Stomach (tissue), 9 donors: ENCODE results near the gene GREM2. TPM values are rescaled to one million over a fixed set of nuclear protein-coding genes. Genes with fewer than 3 reads are reported as not detected.

ENCODE experiments used
- DNase-seq, 2 donors: peaks; one replicate each; pipeline versions ENCODE4 v3.0.0 to v3.0.0-alpha.2; 2013 to 2019
- H3K27ac ChIP-seq, 5 donors: fragments of 200-600 bp in 4 of 5; sonication (generic) in 4 of 5; one replicate each; pipeline ENCODE4 v1.5.1; 2013 to 2019; ENCODE audit warnings: mild to moderate bottlenecking in 1 of 5, moderate library complexity in 1 of 5
- H3K27me3 ChIP-seq, 3 donors: fragments of 200-600 bp; sonication (generic); one replicate each; pipeline ENCODE4 v1.5.1; 2017 to 2019; ENCODE audit warnings: mixed run types in 1 of 3
- H3K36me3 ChIP-seq, 4 donors: fragments of 200-600 bp; sonication (generic); 1 replicate in 3 of 4; 2 replicates in 1 of 4; pipeline ENCODE4 v1.5.1; 2016 to 2019
- H3K4me1 ChIP-seq, 4 donors: fragments of 200-600 bp; sonication (generic); one replicate each; pipeline ENCODE4 v1.5.1; 2016 to 2019
- H3K4me3 ChIP-seq, 4 donors: fragments of 200-600 bp; sonication (generic) in 3 of 4; one replicate each; pipeline ENCODE4 v1.5.1; 2016 to 2019; ENCODE audit warnings: mild to moderate bottlenecking in 1 of 4
- H3K9me3 ChIP-seq, 4 donors: fragments of 200-600 bp; sonication (generic); one replicate each; pipeline ENCODE4 v1.5.1; 2016 to 2019
- CTCF ChIP-seq, 7 experiments: fragments of 450-650 bp in 4 of 7; fragments of 200-600 bp in 3 of 7; sonication (generic) in 3 of 7; IDR thresholded peaks; one replicate each; pipeline ENCODE4 v1.5.1; 2016 to 2019; ENCODE audit warnings: antibody characterized with exemption in 7 of 7, control low read depth in 2 of 7, mild to moderate bottlenecking in 1 of 7
- EP300 ChIP-seq: sonication (generic); formaldehyde crosslinking; IDR thresholded peaks from one replicate; pipeline ENCODE4 v1.6.1; 2017; ENCODE audit warnings: antibody characterized with exemption
- POLR2A ChIP-seq, 4 donors: fragments of 450-650 bp; IDR thresholded peaks; one replicate each; pipeline ENCODE4 v1.6.1; 2016; ENCODE audit warnings: antibody characterized with exemption in 4 of 4, control low read depth in 2 of 4, mild to moderate bottlenecking in 1 of 4, moderate library complexity in 1 of 4
- POLR2AphosphoS5 ChIP-seq, 3 donors: sonication (generic); formaldehyde crosslinking; IDR thresholded peaks; one replicate each; pipeline ENCODE4 v1.6.1; 2016; ENCODE audit warnings: antibody characterized with exemption in 3 of 3
- WGBS, 5 donors: extraction: QIAGEN DNeasy Blood & Tissue Kit in 3 of 5; methylation state at CpG; one replicate each; pipeline versions ENCODE4 v1.1.5 to v1.1.7; 2013 to 2018; 5-methylcytosine and 5-hydroxymethylcytosine counted together
- intact Hi-C: fragments of 100-400 bp; cut with DNase I; formaldehyde crosslinking; loops from one replicate; pipeline ENCODE4 v1.15.1; 2023; ENCODE audit warnings: low total_unique reads
- polyA plus RNA-seq, 3 donors: library from polyadenylated mRNA; stranded (reverse); fragments of 200-250 nt; gene quantifications; one replicate each; pipeline ENCODE4 v1.2.3, GENCODE V29; 2013
- total RNA-seq, 5 donors: library from RNA; depleted of rRNA; stranded (reverse); fragments of >200 nt; gene quantifications; one replicate each; pipeline versions ENCODE4 v1.1.0 to v1.2.3, GENCODE V29; 2014 to 2016
- donor health status: healthy with polysubstance abuse.
- donor health status: Bipolar disorder and iron deficiency.
- donor health status: healthy.

GREM2 gene
- total and polyA plus RNA-seq, 8 donors: 0.45 to 10.5 (median 2.4) TPM; not detected in 1

- 8 to 23% (median 15%) methylated on average over 3 of the region's 3 CpGs for WGBS, 5 donors
- Histone ChIP-seq H3K4me1 (no peaks in the 10 kb centered on the region), H3K4me3 (no peak overlapping the region), H3K27me3 (no peaks in the 10 kb centered on the region), H3K9me3 (no peaks in the 10 kb centered on the region), H3K27ac (no peak overlapping the region), H3K36me3 (no peaks in the 10 kb centered on the region)
- DNase-seq: no peak
- TF ChIP-seq EP300: no peak
- TF ChIP-seq CTCF (IDR thresholded peaks at IDR 0.05): no peak
- no peak for TF ChIP-seq POLR2AphosphoS5 (IDR thresholded peaks at IDR 0.05)
- no peak for TF ChIP-seq POLR2A (IDR thresholded peaks at IDR 0.05)
- intact Hi-C loops: no loop called here
Measured at GRCh38 chr1:240508201-240508600, 103.8 kb downstream of the GREM2 start.

GRCh38 chr1:240506176-240506575, 105.8 kb downstream of the GREM2 start:
- Histone ChIP-seq H3K9me3 (no peaks in the 10 kb centered on the region), H3K36me3 (no peaks in the 10 kb centered on the region), H3K4me1 (no peaks in the 10 kb centered on the region), H3K27ac (no peak overlapping the region), H3K27me3 (no peaks in the 10 kb centered on the region), H3K4me3 (no peak overlapping the region)
- WGBS, 5 donors: 82 to 86% (median 86%) methylated on average over 4 of the region's 4 CpGs
- intact Hi-C loops: no loop called here
- TF ChIP-seq POLR2AphosphoS5 (IDR thresholded peaks at IDR 0.05): no peak
- TF ChIP-seq CTCF (IDR thresholded peaks at IDR 0.05): no peak
- TF ChIP-seq EP300: no peak
- TF ChIP-seq POLR2A (IDR thresholded peaks at IDR 0.05): no peak
- no peak for DNase-seq

- H3K4me3 ChIP-seq: no peak overlapping the region
- intact Hi-C loops: no loop called here
- WGBS, 5 donors: 39 to 69% (median 42%) methylated on average over 1 of the region's 1 CpG
- H3K27me3 ChIP-seq: no peaks in the 10 kb centered on the region
- no peak for DNase-seq
- H3K4me1 ChIP-seq: no peaks in the 10 kb centered on the region
- H3K27ac ChIP-seq: no peak overlapping the region
- no peaks in the 10 kb centered on the region for H3K36me3 ChIP-seq
- H3K9me3 ChIP-seq: no peaks in the 10 kb centered on the region
- TF ChIP-seq POLR2A (IDR thresholded peaks at IDR 0.05) (no peak), POLR2AphosphoS5 (IDR thresholded peaks at IDR 0.05) (no peak), EP300 (no peak), CTCF (IDR thresholded peaks at IDR 0.05) (no peak)
Measured at GRCh38 chr1:240503558-240503957, 108.4 kb downstream of the GREM2 start.

GRCh38 chr1:240503036-240503435, 108.9 kb downstream of the GREM2 start:
- H3K9me3 ChIP-seq: no peaks in the 10 kb centered on the region
- intact Hi-C loops: no loop called here
- no peaks in the 10 kb centered on the region for H3K27me3 ChIP-seq
- TF ChIP-seq CTCF (IDR thresholded peaks at IDR 0.05) (no peak), POLR2AphosphoS5 (IDR thresholded peaks at IDR 0.05) (no peak), POLR2A (IDR thresholded peaks at IDR 0.05) (no peak), EP300 (no peak)
- no peaks in the 10 kb centered on the region for H3K4me1 ChIP-seq
- H3K27ac ChIP-seq: no peak overlapping the region
- no peak for DNase-seq
- H3K4me3 ChIP-seq: no peak overlapping the region
- H3K36me3 ChIP-seq: no peaks in the 10 kb centered on the region
- 77 to 86% (median 80%) methylated on average over 4 of the region's 4 CpGs for WGBS, 5 donors
